Left kidney (tissue), 2 donors: Measurements from ENCODE around the gene EN2. TPM values are rescaled to one million over a fixed set of nuclear protein-coding genes. Genes with fewer than 3 reads are reported as not detected.

Experiments used
- DNase-seq: peaks from one replicate; pipeline ENCODE4 v3.0.0-alpha.2; 2013
- polyA plus RNA-seq: library from polyadenylated mRNA; unstranded; fragments of 120-200 nt; gene quantifications from one replicate; pipeline ENCODE4 v1.2.1, GENCODE V29; 2013; ENCODE audit not compliant: insufficient read length

Gene EN2
- polyA plus RNA-seq, 1 donor, result 0.03 TPM

GRCh38 chr7:155464183-155464582, 6.3 kb downstream of the EN2 start:
- DNase-seq, result no peak

DNA sequence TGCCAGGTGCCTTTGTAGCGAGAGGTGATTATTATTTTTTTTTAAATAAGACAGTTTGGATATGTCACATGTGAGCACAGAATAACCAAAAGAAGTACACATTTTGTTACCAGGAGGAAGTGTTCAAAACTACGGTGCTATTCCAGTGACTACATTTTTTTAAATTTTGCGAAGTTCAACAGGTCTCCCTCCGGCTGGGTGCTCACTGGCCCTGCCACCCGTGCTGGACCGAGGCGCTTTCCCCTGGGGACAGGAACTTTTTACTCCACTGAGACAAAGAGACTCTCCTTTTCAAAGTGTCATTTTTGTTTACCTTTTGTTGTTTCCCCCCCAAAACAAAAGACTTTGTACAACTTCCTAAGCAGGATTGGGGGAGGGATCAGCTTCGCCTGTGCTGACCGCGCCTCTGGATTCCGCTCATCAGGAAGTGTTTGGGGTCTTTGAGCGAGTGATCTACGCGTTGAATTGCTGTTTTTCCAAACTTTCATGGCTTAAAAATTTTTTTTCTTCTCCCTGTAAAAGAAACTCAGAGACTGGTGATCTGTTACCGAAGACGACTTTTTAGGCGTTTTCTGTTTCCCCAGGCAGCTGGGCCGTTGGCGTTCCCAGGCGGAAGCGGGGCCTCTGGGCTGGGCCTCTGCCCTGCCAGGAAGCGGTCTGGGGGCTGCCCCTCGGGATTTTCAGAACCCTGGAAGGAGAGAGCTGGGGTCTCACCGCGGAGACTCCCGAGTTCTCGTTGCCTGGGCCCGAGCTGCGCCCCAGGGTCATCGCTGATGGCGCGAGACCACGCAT, 7.2 kb downstream of the EN2 start:
- no peak for DNase-seq

DNA sequence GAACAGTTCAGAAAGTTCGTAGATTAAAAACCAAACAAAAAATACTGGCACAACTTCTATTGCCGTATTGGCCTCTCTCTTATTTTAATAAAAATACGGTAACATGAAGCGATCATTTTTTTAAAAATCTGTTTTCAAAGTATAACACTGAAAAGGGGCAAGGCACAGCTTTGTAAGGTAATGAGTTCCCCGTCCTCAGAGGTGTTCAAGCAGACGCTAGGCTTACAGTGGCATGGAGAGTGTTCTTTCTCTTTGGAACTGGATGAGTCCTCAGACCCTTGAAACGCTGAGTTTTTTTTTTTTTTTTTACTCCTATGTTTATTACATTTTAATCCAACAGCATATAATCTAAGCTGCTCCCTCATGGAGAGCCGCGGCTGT, 7.8 kb downstream of the EN2 start:
- DNase-seq, result no peak

DNA sequence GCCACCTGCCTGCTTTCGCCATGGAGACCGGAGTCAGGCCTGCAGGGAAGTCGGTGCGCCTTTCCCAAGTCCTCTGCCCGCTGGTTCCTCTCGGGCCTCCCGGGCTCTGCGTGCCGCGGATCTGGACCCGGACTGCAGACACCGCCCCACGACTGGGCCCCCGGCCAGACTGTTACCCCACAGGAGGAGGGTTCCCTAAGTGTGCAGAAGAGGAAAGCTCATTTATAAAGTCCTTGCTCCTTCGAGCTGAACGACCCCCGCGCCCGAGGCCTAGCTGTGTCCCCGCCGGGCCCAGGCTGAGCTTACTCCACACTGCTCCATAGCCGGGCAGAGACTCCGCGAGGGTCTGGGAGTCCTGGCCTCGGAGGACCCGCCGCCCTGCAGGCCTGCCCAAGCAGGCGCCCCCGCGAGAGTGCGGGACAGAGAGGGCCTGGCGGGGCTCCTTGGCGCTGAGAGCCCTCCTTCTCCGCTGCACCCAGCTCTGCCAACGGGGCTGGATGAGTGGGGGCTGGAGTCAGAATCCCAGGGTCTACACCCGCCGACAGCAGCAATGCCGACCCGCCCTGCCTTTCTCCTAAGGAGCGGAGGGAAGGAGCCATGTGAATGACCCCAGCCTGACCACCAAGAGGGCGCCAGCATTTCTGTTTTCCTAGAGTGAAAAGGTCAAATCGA, 8.3 kb downstream of the EN2 start:
- no peak for DNase-seq

DNA sequence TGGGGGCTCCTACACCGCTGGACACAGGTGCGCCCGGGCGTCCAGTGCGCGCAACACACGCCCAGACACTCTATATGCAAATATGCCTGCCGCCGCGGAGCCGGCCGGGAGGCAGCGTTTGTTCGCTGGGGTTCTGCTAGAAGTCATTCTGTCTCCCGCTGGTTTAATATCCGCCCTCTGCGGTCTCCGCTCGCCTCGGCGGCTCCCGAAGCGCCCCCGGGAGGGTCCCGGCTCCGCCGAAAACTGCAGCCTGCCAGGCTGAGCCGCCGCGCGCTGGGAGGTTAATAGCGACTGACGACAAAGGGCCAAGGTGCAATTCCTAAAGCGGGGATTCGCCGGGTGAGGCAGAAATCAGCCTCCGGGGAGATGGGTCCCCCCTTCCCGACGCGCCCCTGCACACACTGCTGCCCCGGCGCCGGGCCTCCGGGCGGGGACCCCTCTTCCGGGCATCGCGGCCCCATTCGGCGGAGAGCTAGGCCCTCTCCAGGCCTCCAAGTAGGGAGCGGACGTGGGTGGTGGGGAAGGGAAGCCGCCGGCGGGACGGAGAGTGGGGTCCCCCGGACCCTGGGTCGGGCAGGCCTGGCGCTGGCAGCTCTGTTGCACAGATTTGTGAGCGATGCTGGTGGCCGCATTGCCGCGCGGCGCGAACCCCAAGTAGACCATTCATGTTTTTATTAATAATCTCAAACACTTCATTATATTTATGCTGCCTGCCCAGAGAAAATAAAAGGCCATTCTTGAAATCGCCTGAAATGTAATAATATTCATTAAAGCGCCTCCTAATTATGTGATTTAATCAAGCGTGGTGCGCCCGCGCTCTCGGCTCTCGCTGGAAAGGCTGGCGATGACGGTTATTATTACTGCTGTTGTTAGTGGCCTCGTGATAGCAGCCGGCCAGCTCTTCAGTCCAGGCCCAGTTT, 9.1 kb downstream of the EN2 start:
- no peak for DNase-seq

DNA sequence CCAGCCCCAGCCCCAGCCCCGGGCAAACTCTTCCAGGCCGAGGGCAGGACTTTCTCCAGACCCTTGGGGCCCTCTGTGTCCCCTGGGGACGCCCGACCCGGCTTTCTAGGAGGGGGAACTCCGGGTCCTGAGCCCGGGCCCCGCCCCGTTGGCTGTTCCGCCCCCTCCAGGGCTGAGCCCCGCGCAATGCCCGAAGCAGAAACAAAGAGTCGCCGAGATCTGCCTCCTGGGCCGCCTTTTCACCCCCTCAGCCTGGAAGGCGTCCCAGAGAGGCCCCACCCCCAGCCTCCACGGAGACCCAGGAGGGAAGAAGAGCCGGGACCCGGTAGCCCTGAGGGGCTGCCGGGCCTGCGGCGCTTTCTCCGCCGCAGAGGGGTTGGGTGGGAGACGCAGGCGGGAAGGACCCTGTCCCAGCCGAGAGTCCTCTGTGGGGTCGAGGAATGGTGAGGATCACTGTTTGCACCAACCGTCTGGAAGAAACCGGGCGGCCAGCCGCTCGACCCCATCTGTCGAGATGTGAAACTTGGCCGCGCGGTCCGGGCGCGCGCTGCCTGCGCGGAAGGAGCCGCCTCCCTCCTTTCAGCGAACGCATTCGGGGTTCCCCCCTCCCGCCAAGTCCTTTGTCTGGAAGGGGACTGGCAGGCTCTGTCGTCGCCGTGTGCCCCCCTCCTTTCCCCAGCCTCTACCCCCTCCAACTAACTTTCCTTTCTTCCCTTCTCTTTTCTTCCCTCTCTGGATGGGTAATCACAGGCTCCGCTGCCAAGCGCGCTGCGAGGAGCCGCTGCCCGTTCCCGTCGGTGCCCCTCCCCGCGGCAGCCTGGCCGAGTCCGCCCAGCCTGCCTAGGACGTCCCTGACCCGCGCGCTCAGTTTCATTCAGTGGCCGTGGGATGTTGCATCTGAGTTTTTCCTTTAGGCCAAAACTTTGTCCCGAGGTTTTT, 10.2 kb downstream of the EN2 start:
- no peak for DNase-seq

DNA sequence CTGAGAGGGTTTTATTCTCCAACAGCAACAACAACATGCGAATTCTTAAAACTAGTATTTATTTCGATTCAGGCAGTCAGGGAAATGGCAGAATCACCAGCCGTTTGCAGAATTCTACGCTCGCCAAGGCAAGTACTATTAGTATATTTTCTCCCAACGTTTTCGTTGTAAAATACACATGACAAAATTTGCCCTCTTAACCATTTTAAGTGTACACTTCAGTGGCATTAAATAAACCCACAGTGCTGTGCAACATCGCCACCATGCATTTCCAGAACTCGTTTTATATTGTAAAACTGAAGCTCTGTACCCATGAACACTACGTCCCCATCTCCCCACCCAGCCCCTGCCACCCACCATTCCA, 10.8 kb downstream of the EN2 start:
- DNase-seq, result no peak

DNA sequence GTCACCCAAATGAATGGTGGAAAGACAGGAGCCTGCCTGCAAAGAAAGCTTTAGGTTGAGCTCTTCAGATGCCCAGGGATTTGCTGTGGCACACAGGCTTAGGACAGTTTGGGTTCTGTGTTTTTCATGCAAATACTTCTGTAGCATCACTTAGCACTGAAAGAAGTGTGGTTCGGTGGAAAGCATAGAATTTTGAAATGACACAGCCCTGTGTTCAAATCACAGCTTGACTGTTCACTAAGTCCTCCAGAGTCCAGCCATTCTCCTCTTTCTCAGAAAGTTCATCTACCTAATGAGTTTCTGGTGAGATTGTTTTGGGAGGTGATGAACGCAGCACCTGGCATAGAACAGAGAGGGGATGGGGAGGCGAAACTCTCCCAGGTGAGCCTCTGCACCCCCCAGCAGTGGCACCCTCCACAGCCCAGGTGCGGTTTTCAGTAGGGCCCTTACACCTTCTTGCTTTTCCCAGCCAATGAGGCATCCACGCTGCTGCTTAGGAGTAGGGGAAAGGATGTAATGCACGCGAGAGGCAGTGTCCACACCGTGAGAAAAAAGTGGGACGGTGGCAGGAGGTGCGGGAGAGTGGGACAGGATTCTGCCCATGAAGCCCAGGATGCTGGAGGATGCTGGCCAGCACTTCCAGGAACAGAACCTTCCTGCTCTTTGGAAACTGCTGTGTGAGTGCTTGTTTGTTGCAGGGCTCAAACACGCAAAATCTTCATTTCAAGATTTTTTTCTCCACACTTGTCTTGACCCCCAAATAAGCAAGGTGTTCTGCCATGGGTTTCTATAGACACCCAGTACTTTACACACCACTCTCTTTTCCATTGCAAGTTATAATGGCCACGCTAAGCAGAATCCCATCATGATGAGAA, 11.6 kb downstream of the EN2 start:
- no peak for DNase-seq

- no peak for DNase-seq
Observed at GRCh38 chr7:155470186-155470487, 12.2 kb downstream of the EN2 start.

- DNase-seq, result no peak
Observed at GRCh38 chr7:155470686-155471638, 13.0 kb downstream of the EN2 start.

GRCh38 chr7:155471718-155472117, 13.8 kb downstream of the EN2 start:
- no peak for DNase-seq

GRCh38 chr7:155477476-155477875, 19.5 kb downstream of the EN2 start:
- DNase-seq, result no peak

- DNase-seq, result no peak
Observed at GRCh38 chr7:155481764-155482163, 23.8 kb downstream of the EN2 start.

GRCh38 chr7:155482511-155483183, 24.7 kb downstream of the EN2 start:
- no peak for DNase-seq

DNA sequence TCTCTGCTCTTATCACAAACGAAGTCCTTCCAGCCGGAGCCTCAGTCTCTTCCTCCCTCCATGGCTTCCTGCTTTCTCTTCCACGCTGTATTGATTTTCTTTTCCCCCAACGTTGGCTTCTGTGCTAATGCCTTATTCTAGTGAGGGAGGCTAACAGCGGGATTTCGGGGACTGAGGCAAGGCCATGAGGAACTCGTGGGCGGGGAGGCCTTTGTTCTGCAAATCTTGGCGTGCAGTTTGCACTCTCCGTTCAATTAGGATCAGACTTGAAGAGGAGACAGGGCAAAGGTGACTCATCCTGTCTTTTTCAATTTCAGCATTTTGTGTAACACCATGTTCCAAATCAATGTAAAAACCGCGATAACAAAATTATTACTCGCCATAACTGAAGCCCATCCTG, 25.3 kb downstream of the EN2 start:
- no peak for DNase-seq

DNA sequence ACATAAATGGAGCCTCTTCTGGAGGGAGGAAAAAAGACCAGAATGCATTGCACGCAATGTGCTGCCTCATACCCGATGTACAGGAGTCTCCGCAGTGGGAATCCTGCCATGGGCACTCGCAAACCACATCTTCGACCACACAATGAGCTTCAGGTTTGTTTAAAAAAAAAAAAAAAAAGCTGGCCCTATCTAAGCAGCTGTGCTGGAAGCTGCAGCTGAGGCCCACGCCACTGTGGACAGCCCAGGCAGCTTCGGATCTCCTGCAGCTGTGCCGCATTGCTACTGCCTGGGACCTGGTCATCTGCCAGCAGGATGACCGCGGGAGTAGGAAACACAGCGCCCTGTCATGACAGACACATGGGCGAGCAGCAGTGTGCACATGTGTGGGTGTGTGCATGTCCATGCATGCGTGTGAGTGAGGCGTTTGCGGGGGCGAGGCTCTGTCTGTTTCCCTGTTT, 26.0 kb downstream of the EN2 start:
- no peak for DNase-seq

DNA sequence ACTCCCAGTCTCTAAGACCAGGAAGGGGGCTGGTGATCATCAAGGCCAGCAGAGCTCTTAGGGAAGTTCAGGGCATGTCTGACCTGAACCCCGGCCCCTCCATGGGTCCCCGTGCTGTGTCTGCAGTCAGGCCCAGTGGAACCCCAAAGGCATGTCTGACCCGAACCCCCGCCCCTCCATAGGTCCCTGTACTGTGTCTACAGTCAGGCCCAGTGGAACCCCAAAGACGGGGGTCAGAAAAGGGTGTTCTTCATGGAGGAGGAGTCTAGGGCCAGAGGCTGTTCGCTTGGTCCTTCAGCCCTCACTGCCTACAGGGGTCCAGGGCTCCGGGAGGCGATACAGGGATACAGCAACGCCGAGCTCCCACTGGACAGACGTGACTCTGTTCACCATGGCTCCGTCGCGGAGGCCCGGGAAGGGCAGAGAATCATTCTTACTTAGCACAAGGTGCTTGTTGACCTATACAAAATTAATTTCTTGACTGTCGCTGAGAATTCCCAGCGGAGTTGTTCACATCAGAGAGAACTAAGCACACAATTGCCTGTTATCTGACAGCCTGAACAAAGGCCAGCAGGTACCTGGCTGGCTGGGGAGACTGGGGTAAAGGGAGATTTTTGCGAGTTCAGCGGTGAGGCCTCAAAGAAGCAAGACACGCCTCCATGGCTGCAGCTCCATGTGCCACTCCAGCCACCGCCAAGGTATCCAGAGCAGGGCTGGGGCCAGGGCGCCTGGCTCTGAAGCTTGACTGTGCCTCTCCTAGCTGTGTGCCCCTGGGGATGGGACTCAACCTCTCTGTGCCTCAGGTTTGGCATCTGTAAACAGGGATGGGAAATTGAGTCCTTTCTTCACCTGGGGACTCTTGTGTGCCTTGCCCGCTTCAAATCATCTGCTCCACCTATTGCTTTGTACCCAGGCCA, 26.8 kb downstream of the EN2 start:
- no peak for DNase-seq
